Stimulated activated CD4-positive, alpha-beta T cell treated with anti-CD3 and anti-CD28 coated beads, Interleukin-15, amount 100 ng/mL, for 1 hour (primary cell): Measurements from ENCODE around the gene REM2.
A peak's percentile ranks its signal among the peaks of the same experiment; 100 is the strongest.
"Not testable (repeated sequence)": the region's sequence is repeated elsewhere in the genome, so short reads cannot be mapped to it uniquely, and the experiment has no call there.

ENCODE experiments used
- DNase-seq, 2 donors: peaks; one replicate each; pipeline ENCODE4 v3.0.0-alpha.2; 2020; ENCODE audit warnings: low read depth in 1 of 2, low spot score in 1 of 2

REM2 gene

DNA sequence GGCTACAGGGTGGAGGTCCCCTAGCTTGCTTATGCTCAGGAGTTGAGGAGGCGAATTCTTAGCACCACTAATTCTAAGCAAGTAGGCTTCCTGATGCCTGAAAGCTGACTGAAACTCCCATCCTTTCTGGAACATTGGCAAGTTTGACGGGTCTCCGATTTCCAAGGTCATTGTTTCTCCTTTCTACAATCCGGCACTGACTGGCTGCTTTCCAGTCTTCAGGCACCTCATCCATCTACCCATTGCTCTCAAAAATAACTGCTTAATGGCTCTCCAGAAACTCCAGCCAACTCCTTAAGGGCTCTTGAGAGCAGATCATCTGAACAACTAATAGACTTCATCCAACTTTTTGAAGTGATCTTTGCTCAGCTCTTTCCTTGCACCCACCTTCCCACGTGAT, 13.3 kb downstream of the REM2 start:
- DNase-seq: no peak

DNA sequence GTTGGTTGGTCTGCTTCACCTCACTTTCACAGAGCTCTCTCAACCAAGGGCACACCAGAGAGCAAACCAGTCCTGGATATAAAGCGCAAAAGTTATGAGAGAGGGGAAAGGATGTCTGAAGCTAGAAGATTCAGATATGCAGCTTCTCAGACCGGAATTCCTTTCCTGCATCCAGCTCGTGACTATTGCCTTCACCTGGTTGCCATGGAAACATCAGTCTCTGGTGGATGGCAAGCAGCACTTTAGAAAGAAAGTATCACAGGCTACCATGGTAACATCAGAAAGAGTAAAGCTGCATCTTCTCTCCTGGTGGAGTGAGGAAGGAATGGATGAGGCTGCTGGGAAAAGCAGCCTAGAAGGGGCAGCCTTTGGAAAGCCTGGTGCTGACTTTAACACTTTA, 13.7 kb downstream of the REM2 start:
- DNase-seq: no peak

DNA sequence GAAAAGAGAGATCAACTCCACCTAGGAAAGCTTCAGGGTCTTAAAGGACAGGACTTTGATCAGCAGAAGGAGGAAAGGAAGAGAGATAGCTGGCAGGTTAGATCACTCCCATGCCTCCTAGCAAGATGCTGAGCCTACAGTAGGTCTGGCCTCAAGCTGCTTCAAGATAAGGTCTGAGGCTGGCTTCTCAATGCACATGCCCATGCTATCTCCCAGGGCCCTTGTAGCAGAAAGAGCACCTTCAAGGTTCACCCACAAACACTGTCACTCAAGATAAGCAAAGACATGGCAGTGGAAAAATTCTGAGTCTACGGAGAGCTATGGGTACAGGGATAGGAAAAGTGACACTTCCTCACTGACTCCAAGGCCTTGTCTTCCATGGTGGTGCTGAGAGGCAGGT, 14.3 kb downstream of the REM2 start:
- DNase-seq: no peak

DNA sequence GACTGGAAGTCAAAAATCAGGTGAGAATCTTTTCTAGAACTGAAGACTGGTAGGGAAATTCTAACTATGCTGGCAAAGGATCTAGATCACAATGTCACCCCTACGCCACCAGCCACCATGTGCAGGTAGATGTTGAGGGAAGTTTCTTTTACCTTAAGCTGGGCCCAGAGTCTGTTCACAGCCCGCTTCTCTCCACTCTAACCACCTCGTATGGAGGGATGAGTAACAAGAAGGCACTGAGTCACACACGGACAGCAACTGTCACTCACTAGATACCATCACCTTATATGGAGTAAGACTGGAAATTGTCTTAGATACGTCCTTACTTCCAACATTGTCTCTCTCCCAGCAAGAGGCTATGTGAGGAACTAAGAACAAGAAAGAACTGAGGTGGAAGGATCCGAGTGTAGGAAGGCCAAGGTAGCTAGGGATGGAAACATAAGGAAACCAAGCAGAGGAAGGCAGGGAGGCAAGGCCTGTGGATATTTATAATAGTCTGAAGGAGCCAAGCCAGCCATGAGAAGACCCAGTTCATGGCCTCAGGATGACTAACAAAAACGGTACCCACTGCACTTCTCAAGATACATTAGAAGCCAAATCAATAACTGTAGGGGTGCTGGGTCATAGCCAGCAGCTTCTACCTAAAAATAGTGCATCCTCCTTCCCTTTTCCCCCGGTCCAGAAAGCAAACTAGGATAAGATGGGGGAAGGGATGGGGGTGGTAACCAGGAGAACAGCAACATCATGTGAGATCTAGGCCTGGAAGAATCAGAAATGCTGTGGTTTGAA, 15.5 kb downstream of the REM2 start:
- no peak for DNase-seq

DNA sequence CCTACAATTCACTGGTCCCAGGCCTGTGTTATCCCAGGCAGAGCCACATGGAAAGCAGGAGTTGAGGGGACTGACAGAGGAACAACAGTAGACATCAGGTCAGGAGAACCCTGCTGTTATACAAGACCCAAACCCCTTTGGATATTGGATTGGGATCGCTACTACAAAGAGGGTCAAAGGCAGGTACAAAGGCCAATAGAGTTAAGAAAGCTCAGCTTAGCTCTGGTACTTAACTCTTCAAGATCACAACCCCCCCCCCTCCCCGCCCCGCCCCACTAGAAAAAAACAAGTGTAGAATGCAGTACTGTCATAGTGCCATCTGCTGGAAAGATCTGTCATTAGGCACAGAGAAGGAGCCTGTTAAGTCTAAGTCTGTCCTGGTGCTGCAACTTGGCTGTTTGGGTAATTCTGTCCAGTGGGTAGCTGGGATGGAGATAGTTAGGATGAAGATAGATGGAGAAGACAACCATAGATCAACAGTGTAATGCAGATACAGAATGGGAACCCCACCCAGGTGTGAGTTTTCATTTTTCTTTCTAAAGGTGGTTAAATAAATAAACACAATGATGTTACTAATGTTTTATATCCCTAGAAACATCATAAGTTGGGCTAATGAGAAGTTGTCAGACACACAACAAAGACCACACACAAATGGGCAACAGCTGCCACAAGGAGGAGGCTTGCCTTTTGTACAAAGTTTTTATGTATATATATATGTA, 17.2 kb downstream of the REM2 start:
- DNase-seq: no peak

- DNase-seq: no peak
Measured at GRCh38 chr14:22901799-22902198, 18.8 kb downstream of the REM2 start.

DNA sequence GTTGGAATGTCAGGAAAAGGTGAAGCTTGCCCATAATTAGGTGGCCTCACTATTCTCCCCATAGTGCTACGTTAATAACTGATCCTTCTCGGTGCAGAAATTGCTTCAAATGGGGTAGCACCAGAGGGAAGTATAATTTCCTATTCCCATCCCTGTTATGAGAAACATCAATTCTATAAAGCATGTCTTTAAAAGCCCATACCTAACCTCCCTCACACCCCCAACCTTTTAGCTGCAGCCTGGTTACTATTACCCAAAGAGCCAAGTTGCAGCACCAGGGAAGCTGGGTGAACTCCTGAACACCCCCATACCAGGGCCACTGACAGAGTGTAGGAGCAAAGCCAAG, 20.7 kb downstream of the REM2 start:
- DNase-seq: no peak

GRCh38 chr14:22905627-22906026, 22.6 kb downstream of the REM2 start:
- no peak for DNase-seq

DNA sequence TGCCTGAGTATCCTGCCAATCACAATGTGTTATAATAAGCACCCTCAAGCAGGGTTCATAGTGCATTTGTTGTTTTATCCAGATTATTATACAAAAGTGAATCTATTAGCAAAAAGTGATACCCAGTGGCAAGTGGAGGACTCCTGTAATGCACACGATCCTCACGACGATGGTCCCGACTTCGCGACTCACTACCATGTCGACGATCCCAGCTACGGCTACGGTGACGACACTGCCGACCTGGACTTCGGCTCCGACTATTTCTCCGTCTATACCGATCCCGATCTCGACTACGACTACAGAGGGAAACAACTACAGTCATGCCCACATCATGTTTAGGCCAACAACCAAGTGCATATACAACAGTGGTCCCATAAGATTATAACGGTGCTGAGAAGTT, 23.1 kb downstream of the REM2 start:
- DNase-seq: no peak

- DNase-seq: no peak
Measured at GRCh38 chr14:22907429-22907828, 24.4 kb downstream of the REM2 start.

GRCh38 chr14:22908601-22909000, 25.6 kb downstream of the REM2 start:
- DNase-seq: no peak

- no peak for DNase-seq
Measured at GRCh38 chr14:22910916-22911315, 27.9 kb downstream of the REM2 start.

- not testable (repeated sequence) for DNase-seq
Measured at GRCh38 chr14:22914836-22915235, 31.8 kb downstream of the REM2 start.

DNA sequence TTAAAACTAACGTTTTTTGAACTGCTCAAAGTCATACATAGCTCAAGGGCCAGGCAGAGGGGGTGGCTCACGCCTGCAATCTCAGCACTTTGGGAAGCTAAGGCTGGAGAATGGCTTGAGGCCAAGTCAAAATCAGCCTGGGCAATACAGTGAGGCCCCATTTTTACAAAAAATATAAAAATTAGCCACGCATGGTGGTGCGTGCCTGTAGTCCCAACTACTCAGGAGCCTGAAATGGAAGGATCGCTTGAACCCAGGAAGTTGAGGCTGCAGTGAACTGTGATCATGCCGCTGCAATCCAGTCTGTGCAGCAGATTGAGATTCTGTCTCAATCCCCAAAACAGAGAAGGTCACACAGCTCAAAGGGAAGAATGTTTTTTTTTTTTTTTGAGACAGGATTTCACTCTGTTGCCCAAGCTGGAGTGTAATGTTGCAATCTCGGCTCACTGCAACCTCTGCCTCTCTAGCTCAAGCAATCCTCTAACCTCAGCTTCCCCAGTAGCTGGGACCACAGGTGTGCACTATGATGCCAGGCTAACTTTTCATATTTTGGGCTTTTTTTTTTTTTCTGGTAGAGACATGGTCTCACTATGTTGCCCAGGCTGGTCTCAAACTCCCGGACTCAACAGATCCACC, 33.0 kb downstream of the REM2 start:
- no peak for DNase-seq

DNA sequence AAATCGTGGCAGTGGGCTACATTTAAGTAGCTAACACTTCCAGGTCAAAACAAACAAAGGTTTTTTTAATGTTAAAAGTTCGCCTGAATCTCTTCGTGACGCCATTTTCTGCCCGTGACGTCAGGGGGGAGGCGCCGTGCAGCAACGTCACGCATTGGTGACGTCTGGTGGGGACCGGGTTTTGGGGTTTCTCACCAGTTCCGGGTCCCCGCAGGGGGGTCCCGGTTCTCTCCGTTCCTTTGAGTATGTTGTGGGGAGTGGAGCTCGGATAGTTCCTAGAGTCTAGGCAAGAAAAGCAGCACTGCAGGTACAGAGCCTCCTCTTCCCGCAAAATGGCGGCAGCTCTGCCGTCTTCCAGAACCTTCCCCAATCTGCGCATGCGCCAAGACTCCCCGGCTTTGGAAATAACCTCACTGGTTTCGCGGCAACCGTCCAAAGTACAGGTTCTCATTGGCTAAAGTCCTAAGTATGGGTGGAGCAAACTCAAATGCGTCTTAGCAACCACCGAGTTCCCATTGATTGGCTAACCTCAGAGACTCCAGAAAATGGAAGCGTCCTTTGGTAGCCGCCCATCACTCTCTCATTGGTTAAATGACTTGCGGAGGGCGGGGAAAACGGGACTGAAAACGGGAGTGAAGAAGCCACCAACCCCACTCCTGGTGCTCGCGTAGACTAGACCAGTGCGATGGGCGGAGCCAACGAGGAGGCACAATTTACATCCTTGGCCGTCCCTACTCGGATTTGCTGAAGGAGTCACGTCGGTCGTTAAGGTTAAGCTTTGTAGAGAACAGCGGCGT, 36.0 kb downstream of the REM2 start, which contains the start of gene RBM23:
Gene RBM23, minus strand, starts transcription at position 346 of the 797 bp plus-strand sequence.
- DNase-seq: peak; percentile 97 to 98

GRCh38 chr14:22919601-22919921, 36.5 kb downstream of the REM2 start:
- DNase-seq: no peak

- no peak for DNase-seq
Measured at GRCh38 chr14:22920697-22921096, 37.7 kb downstream of the REM2 start.

DNA sequence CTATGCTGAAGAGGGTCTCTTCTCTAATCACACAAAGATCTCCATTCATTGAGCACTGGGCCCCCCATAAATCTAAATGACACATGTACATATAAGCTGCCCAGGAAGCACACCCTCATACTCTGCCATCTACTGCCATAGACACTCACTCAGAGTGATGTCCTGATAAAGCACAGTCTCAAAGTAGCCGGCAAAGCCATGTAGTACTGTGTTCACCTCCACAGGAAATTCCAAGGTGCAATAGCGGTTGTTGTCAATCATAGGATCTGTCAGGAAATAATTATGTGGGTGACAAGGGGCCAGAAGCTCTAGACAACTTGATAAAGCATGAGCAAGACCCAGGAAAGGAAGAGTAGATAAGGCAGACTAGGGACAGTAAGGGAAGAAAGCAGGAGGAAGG, 39.3 kb downstream of the REM2 start:
- no peak for DNase-seq

- no peak for DNase-seq
Measured at GRCh38 chr14:22923746-22924145, 40.7 kb downstream of the REM2 start.

GRCh38 chr14:22925513-22925912, 42.5 kb downstream of the REM2 start:
- no peak for DNase-seq

GRCh38 chr14:22926316-22926715, 43.3 kb downstream of the REM2 start:
- DNase-seq: no peak
